Measurements from ENCODE around the gene EYA2.

GRCh38 chr20:46990596-46991104 lies 96.0 kb downstream of the EYA2 start:
- TF ChIP-seq EZH2 (IDR thresholded peaks at IDR 0.05) (no peak), CTCF (IDR thresholded peaks at IDR 0.05) (no peak)
